ENCODE measurements around the gene LRRC14B.
"Not testable (repeated sequence)": the region's sequence is repeated elsewhere in the genome, so short reads cannot be mapped to it uniquely, and the experiment has no call there.

The LRRC14B gene

DNA sequence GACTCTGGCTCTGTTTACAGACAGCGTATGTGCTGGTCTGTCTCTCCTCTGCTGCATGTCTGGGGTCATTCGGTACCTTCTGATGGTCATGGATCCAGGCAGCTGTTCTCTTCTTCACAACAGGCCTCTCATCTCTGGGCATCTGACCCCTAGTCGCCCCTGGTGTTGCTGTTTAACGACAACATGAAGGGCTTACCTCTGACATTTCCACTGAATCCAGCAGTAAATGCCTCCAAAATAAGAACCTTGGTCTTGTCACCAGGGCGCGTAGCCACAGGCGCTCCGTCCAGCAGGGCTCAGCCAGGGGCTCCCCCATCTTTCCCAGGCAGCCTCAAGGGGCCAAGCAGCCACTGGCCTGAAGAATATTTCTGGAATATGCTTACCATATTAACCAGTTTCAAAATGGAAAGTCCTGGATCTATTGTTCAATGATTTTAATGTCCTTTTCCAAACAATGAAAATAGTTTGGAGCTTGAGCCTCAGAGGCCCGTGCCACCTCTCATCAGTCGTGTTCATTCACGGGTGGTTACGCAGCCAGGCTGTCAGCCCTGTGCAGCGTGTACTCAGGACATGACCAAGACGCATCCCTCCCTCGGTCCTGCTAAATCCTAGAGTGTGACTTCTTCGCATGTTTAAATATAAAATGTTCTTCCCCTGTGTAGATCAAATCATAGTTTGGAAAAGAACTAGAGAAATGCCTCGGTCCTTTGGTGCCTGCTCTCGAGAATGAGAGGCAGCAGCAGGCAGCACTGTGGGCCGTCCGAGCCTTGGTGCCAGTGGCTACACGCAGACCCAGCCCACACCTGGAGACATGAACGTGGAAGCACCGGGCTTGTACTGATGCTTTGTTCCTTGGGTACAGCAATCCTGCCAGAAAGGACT lies 30.1 kb upstream of the LRRC14B start:
- no peak for DNase-seq

DNA sequence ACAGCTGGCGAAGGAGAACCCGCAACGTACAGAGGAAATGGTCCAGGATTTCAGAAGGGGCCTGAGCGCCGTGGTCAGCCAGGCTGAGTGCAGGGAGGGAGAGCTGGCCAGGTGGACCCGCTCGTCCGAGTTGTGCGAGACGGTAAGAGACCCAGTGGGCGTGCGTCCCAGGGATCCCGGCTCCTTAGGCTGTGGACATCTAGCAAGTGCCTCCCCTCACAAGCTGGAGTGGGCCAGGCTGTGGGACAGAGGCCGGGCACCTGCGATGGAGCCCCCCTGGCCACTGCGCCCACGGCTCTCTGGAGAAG lies 29.5 kb upstream of the LRRC14B start:
- DNase-seq: no peak

DNA sequence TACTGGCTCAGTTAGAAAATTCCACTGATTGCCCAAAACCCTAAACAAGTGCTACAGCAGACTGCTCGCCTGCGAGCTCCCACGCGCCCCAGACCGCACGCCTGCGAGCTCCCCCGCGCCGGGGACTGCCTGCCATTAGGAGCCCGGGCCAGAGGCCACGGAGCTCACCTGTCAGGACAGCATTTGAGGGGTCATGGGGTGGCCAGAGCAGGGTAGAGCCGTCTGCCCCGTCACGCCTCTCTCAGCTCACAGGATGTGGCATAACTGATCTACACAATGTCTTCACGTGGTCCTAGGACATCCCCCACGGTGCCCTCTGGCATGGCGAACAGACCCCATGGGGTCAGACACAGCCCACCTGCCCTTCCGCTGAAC lies 29.1 kb upstream of the LRRC14B start:
- DNase-seq: no peak

DNA sequence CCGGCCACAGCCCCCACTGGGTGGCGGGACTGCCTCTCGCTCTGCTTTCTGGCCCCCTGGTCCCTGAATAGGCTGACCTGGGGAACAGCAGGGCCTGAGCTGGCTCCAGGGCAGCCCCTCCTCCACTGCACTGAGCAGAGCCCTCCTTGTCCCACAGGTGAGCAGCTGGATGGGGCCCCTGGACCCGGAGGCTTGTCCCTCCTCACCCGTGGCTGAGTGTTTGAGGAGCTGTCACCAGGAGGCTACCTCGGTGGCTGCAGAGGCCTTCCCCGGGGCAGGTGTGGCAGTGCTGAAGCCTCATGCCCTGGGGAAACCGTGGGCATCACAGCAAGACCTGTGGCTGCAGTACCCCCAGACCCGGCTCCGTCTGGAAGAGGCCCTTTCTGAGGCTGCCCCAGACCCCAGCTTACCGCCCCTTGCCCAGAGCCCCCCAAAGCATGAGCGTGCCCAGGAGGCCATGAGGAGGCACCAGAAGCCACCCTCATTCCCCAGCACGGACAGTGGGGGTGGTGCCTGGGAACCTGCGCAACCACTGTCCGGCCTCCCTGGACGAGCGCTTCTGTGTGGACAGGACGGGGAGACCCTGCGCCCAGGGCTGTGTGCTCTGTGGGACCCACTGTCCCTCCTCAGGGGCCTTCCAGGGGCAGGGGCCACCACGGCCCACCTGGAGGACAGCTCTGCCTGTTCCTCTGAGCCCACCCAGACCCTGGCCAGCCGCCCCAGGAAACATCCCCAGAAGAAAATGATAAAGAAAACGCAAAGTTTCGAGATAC lies 28.5 kb upstream of the LRRC14B start:
- no peak for DNase-seq

DNA sequence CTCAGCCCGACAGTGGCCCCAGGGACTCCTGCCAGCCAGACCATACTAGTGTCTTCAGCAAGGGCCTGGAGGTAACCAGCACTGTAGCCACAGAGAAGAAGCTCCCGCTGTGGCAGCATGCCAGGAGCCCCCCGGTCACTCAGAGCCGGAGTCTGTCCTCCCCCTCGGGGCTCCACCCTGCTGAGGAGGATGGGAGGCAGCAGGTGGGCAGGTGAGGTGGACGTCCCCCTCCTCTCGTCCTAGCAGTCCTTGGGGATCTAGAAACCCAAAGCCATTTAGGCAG lies 28.0 kb upstream of the LRRC14B start:
- no peak for DNase-seq

DNA sequence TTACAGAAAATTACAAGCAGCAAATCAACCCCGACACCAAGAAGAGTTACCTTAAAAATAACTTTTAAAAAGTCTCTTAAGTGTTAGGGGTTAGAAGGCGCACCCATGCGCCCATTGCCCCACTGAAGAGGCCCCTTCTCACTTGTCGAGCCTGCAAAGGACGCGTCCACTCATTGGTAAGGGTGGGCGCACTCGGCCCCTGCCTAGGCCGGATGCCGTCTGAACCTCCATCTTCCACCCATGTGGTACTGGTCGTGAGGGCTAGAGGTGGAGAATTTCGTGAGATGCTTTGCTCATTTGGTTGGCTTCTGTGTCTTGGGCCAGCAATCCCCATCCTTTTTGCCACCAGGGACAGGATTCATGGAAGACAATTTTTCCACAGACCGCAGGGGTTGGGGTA lies 27.5 kb upstream of the LRRC14B start:
- DNase-seq: no peak

DNA sequence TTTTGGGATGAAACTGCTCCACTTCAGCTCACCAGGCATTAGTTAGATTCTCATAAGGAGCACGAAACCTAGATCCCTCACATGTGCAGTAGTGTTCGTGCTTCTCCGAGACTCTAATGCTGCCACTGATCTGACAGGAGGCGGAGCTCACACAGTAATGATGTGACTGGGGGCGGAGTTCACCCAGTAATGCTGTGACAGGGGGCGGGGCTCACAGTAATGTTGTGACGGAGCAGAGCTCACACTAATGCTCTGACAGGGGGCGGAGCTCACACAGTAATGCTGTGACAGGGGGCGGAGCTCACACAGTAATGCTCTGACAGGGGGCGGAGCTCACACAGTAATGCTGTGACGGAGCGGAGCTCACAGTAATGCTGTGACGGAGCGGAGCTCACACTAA lies 27.1 kb upstream of the LRRC14B start:
- no peak for DNase-seq

GRCh38 chr5:164783-165182 lies 26.5 kb upstream of the LRRC14B start:
- not testable (repeated sequence) for DNase-seq

- DNase-seq: no peak
Observed at GRCh38 chr5:166441-167372, 24.6 kb upstream of the LRRC14B start.

DNA sequence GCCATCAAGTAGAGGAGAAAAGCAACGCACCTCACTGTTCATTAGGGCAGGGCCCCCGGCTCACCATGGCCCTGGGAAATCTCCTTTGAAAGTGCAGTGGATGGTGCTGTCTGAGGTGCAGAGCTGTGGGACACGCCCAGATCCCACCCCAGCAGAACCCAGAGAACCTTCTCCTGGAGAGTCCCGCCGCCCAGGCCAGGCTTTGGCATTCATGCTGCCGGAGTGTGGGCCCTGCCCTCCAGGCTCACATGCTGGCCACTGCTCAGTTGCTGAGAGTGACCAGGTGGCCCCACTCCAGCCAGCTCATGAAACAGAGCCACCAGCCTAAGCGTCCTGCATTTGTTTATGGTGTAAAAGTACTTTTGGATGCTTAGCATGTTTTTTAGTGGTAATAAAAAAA lies 23.8 kb upstream of the LRRC14B start:
- DNase-seq: no peak

DNA sequence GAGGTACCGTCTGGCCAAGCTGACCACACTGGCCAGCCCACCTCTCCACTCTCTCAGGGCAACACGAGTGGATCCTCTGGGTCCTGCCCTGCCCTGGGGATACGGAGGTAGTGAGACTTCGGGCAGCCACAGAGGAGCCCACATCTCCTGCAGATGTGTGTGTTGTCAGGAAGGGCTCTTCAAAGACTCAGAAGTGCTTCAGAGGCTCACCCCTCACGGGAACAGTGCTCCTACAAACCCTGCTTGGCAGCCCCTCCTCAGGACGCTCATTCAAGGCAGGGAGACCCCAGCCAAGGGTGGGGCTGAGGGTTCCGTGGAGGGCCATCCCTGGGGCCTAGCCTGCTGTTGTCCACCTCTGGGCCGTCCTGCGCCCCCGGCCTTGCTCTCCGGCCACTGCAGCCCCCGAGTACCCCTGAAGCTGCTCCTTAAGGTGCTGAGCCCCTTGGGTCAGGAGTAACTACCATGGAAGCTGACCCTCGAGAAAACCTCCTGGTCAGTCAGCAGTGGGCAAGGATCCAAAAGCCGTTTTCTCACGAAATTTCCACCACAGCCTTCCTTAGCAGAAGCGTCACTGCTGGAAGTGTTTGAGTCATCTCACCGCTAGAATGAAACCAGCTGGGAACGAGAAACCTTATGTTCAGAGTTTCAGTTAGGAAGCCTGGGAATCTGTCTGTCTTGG lies 23.2 kb upstream of the LRRC14B start:
- DNase-seq: no peak

DNA sequence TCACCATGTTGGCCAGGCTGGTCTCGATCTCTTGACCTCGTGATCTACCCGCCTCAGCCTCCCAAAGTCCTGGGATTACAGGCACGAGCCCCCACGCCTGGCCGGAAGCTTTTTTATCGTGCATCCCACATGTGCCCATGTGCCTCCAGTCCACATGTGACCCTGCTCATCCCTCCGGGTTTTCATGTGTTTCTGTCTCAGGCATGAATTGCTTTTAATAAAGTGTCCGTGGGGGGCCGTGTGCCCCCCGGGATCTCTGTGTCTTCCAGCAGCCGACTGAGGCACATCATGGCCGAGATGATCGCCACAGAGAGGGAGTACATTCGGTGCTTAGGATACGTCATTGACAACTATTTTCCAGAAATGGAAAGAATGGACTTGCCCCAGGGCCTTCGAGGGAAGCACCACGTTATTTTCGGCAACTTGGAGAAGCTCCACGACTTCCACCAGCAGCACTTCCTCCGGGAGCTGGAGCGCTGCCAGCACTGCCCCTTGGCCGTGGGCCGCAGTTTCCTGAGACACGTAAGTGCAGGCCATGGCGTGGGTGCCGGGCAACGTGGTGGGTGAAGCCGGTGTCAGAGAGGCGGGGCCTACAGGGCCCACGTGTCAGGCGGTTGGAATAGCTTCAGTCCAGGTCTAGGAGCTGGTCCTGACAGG lies 22.1 kb upstream of the LRRC14B start:
- DNase-seq: no peak

- no peak for DNase-seq
Observed at GRCh38 chr5:169728-170094, 21.6 kb upstream of the LRRC14B start.

GRCh38 chr5:170971-171800 lies 20.1 kb upstream of the LRRC14B start:
- no peak for DNase-seq

GRCh38 chr5:171801-172331 lies 19.4 kb upstream of the LRRC14B start:
- no peak for DNase-seq

DNA sequence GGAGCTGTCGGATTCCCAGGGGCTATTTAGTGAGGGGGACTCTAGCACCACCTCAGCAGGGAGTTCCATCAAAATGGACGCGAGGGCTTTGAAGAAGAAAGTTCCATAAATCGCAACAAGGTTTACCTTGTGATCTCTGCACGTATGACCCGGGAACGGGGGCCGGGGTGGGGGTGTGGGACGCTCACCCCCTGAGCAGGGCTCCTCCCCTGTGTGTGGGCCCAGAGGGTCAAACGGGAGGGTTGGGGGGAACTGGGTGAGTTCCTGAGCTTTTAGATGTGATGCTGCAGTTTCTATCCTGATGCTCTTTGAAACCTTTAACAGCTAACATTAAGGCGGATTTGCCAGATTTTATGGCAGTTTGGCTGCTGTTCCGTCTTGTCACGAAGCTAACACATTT lies 18.9 kb upstream of the LRRC14B start:
- no peak for DNase-seq

DNA sequence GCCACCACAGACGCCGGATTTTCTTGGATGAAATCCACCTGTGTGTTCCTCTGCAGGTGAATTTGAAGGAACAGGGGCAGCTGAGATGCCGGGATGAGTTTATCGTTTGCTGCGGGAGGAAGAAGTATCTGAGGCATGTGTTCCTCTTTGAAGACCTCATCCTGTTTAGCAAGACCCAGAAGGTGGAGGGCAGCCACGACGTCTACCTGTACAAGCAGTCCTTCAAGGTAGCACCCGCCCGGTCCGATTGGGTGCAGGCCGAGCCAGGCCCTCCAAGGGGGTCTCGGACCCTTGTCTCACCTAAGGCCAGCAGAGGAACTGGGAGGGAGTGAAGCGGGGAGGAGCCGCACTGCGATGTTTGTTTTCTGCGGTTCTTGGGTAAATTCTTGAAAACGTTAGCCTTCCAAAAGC lies 18.4 kb upstream of the LRRC14B start:
- DNase-seq: no peak

GRCh38 chr5:173392-174290 lies 17.7 kb upstream of the LRRC14B start:
- DNase-seq: no peak

DNA sequence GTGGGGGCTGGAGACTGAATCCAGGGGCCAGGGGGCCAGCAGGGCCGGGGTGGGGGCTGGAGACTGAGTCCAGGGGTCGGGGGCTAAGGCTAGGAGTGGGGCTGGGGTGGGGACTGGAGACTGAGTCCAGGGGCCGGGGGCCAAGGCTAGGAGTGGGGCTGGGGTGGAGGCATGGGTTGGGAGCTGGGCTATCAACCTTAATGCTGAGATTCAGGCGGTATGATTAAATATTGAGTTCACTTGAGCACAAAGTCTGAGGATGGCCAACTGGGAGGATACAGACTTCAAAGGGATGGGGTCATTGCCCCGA lies 17.0 kb upstream of the LRRC14B start:
- DNase-seq: no peak

DNA sequence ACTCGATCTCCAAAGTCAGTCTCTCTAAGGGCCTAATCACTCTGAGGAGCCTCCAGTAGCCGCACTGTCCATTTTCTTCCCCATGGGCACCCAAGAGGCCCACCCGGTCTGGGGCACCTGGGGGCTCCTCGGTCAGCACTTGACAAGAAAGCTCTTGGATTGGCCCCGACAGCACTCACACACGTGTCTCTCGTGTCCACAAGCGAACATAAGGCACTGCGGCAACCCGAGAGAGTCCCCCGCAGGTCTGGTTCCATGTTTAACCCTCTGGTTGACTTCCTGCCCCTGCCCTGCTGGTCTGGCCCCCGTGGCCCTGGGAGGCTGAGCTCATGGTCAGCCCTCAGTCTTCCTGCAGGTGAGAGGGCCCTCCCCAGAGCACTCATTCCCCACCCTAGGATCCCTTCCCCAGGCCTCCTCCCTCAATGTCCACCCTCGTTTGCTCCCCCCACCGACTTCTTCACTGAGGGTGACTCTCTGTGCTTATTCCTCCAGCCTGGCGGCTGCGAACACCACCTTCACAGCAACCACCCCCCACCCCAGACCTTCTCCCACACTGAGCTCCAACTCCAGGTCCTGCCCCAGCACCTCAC lies 16.3 kb upstream of the LRRC14B start:
- DNase-seq: no peak
